ENCODE data around the gene OR13J1.

DNA sequence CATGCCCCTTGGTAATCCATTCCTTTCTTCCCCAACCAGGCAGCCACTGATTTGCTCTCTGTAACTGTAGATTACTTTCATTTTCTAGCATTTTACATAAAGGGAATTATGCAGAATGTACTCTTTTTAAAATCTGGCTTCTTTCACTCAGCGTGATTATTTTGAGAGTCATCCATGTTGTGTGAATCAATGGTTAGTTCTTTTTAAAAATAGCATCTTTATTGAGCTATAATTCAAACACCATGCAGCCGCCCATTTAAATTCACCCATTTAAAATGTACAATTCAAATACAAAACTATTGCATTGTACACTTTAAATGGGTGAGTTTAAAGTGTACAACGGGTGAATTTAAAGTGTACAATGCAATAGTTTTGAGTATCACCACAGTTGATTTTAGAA lies 2.3 kb upstream of the OR13J1 start:
- TF ChIP-seq CTCF (IDR thresholded peaks at IDR 0.05; ENCODE audit: low read depth, low read length, missing input control) (no peak), YY1 (IDR thresholded peaks at IDR 0.05) (no peak), REST (IDR thresholded peaks at IDR 0.05) (no peak), GABPA (IDR thresholded peaks at IDR 0.05 in 1 of 2, conservative IDR thresholded peaks at IDR 0.05 in 1 of 2) (no peak), JUND (IDR thresholded peaks at IDR 0.05) (no peak)
